HFF-Myc (cell line): ENCODE data around the gene PODXL2.

Experiments
- DNase-seq: peaks from one replicate; pipeline ENCODE4 v3.0.0-alpha.2; 2011; ENCODE audit warnings: low read depth; ENCODE audit errors: extremely low read depth
- H3K4me3 ChIP-seq: replicated peaks from 2 replicates; pipeline ENCODE4 v1.5.1; 2011; ENCODE audit warnings: low read depth, mild to moderate bottlenecking, control low read depth, low read length
- CTCF ChIP-seq: IDR thresholded peaks from 2 replicates; pipeline ENCODE4 v1.5.1; 2012; ENCODE audit warnings: mild to moderate bottlenecking, low read depth, low read length, control low read depth; ENCODE audit errors: missing control alignments

The PODXL2 gene

GRCh38 chr3:127718916-127719290 lies 89.9 kb downstream of the PODXL2 start:
- TF ChIP-seq CTCF: no peak
- no peak overlapping the region for H3K4me3 ChIP-seq
- no peak for DNase-seq

GRCh38 chr3:127719369-127719768 lies 90.4 kb downstream of the PODXL2 start:
- no peak overlapping the region for H3K4me3 ChIP-seq
- TF ChIP-seq CTCF: no peak
- no peak for DNase-seq

GRCh38 chr3:127720161-127720823 lies 91.3 kb downstream of the PODXL2 start:
- TF ChIP-seq CTCF: no peak
- no peak overlapping the region for H3K4me3 ChIP-seq
- no peak for DNase-seq

- DNase-seq: no peak
- H3K4me3 ChIP-seq: no peak overlapping the region
- TF ChIP-seq CTCF: no peak
Measured at GRCh38 chr3:127720985-127721935, 92.3 kb downstream of the PODXL2 start.

DNA sequence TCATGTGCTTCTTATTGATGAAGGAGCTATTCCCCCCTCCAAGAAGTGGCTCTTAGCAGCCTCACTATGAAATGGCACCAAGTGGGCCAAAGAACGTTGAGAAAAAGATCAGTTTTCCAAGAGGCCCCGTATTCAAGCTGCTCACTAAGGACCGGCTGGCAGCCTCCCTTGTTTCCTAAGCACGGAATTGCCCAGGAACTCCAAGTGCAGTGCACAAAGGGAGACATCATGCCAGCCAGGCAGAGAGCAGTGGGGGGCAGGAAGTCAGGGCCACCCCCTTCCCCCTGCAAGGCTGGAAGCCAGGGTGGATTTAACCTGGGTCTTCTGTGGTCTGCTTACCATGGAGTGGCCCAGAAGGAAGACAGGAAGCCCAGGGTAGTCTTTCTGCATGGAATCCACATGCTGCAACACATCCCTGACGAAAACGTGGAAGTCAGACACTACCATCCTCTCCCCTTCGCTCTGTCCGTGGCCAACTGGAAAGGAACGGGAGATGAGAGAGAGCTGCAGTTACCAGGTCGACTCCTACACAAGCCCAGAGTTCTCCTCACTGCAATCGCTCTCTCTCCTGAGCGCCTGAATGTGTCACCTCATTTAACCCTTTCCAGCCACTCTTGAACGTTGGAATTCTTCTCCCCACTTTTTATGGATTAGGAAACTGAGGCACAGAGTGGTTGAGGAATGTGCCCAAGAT lies 93.3 kb downstream of the PODXL2 start:
- no peak for TF ChIP-seq CTCF
- no peak overlapping the region for H3K4me3 ChIP-seq
- DNase-seq: no peak
